ENCODE measurements around the gene CHID1.

CHID1 gene

DNA sequence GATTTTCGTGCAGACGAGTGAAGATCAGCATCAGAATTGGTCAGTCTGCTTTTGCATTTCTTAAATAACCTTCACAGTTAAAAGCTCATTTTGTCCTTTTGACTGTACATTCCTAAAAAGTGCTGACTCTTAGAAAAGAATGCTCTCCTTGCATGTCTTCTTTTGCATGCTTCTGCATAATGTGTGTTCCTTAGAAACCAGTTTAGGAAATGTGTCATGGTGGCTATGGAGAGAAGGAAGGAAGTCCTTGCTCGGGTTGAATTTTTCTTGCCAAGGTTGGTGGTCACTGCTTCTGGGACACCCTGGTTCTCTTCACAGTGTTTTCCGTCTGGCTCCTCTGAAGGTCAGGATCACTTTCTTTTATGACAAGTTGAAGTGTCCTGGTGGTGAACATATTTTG is 21.8 kb upstream of the CHID1 start:
- no peak for DNase-seq

DNA sequence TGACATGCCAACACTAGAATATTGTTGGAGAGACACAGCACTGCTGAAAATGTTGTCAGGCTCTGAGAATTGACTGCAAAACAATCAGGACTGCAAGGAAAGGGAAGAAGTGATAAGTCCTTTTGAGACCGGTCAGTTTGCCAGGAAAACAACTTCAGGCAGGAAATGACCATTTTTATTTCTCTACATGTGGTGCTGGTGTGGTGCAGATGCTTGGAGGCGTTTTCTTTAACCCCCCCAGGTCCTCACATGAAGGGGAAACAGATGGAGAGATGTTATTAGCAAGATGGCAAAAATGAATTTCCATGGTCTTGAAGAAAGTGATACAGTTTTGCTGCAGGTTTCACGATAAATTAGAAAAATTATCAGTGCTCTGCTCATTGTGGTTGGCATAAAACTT is 20.8 kb upstream of the CHID1 start:
- DNase-seq: peak; percentile 49

DNA sequence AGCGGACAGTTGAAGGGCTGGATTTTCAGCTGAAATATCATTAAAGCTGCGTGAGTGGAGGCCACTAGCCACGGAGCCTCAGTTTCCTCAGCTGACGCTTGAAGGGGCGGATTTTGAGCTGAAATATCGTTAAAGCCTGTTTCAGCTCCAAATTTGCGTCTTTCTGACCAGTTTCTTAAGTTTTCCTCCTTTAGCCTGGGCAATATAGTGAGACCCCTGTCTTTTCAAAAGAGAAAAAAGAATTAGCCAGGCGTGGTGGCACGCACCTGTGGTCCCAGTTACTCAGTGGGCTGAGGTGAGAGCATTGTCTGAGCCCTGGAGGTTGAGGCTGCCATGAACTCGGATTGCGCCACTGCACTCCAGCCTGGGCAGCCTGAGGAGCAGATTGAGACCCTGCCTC is 18.8 kb upstream of the CHID1 start:
- no peak for DNase-seq

DNA sequence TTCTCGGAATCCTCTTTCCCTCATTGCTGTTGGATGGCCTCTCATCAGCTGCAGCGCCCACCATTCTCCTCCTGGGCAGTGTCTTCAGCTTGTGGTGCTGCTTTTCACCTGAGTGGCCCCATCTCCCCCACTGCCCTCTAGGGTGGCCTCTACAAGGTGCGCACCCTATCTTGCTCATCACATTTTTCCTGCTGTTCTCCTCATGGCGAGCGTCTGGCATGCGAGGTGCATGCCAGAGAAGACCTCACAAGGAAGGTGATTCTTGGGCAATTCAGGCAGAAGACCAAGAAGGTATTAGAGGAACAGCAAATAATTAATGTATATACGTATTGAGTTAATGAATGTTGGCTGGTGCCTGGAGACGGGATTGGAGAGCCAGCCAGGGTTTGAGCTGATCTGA is 18.2 kb upstream of the CHID1 start:
- DNase-seq: no peak

DNA sequence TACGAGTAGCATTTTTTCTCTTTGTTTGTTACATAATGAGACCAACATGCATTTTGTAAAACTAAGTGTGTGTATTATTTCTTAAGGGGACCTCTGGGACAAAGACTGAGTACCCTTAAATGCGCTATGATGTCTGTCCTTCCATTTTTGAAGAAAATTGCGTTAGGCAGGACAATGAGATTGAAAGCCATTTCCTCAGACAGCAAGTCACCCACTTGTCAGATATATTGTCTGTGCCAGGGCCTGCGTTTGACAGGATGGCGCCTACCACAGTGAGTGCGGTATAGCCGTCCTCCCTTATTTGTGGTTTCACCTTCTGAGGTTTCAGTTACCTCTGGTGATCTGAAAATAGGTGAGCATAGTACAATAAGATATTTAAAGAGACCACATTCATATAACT is 17.3 kb upstream of the CHID1 start:
- no peak for DNase-seq

DNA sequence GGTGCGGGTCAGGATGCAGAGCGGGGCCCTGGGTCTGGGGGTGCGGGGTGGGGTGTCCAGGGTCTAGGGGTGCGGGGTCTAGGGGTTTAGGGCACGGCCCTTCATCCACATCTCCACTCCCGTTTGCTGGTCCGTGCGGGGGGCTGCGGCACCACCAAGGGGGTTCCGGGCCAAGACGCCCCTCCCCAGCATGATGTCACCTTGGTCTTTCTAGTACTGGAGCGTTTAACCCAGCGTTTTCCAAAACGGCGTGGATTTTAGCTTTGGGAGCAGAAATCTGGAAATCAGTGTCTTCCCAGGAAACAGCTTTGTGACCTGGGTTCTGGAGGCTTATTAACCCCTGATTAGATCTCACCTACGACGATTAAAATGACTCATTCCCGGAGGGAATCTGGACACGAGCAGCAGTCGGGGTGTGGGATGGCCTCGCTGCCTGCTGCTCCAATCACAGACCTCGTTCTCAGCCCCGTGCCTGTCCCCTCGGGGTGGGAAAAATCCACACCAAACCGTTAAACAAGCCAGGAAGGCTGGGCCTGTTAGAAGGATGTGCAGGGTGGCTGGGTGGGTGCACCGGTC is 15.8 kb upstream of the CHID1 start:
- peak; percentile 72 for DNase-seq

DNA sequence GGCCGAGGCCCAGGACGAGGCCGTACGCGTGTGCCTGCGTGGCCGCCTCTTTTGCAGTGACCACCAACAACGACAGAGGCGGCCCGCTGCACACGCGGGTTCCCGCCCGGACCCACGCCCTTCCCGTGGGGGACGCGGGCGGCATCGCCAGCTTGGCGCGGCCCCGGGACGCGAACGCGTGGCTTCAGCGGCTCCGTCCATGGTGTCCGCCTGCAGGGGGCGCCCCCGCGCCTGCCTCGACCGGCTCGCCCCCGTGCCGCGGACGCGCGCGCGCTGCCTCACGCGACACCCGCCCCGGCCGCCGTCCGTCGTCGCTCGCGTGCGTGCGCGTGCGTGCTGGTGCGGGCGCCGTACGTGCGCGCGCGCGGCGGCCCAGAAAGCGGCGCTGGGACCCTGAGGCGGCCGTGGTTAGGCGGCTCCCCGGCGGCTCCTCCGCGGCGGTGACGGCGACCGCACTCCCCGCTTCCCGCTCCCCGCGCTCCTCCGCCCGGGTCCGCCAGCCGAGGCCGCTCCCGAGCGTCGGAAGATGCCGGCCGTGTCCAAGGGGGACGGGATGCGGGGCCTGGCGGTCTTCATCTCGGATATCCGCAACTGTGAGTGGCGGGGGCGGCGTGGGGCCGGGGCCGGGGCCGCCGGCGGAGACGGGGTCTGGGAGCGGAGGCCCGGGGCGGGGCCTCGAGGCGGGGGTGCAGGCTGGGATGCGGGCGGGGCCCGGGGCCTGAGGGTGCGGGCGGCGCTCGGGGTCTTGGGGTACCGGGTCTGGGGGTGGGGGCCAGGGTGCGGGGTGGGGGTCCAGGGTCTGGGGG is 15.1 kb upstream of the CHID1 start, which contains the start of gene AP2A2:
AP2A2 (plus strand) TSS at position 375 of the 806 bp plus-strand sequence; CDS start at position 527, 152 bp downstream.
- DNase-seq: peak; percentile 92

DNA sequence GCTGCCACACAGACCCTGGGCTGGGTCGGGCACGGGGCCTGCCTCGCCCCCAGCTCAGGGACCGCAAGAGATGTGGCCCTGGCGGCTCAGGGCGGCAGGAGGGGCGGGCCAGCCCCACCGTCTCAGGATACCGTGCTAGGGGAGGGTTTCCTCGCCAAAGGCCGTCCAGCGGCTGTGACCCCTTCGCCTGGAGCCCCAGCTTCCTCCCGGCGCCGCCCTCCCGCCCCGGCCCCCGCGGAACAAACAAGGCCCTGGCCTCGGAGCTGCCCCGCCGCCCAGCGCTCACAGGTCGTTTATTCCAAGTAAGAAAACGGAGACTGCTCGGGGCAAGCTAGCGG is 14.5 kb upstream of the CHID1 start:
- DNase-seq: peak; percentile 41

DNA sequence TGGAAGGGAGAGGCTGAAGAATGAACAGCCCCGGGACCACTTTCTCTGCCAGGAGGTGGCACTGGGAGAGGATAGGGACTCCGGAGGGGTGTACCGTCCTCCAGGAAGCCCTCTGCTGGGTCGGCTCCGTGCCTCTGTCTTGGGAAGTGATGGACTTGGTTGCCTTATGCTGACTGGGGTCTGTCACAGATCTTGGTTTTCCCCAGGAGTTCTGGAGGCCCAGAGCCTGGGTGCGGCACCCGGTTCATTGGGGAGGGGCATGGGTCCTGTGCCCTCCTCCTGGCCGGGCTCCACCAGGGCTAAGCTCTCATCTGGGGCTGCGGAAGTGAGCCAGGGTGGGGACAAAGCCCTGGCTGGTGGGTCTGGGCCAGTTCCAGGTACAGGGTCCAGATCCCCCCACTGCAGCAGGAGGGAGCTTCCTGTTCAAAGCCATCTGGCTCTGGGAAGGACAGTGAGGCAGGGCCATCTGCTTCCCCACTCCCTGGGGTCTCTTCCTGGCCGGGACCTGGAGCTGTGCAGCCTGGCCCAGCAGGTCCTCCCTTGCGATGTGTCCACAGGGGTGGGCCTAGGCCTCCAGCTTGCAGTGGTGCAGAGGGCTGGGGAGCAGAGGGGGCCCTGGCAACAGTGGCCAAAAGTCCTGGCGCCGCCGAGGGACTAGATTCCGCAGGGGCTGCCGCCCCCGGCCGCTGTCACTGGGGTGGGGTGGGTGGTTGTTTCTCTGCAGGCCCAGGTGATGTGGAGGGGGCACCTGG is 14.0 kb upstream of the CHID1 start:
- peak; percentile 41 for DNase-seq

DNA sequence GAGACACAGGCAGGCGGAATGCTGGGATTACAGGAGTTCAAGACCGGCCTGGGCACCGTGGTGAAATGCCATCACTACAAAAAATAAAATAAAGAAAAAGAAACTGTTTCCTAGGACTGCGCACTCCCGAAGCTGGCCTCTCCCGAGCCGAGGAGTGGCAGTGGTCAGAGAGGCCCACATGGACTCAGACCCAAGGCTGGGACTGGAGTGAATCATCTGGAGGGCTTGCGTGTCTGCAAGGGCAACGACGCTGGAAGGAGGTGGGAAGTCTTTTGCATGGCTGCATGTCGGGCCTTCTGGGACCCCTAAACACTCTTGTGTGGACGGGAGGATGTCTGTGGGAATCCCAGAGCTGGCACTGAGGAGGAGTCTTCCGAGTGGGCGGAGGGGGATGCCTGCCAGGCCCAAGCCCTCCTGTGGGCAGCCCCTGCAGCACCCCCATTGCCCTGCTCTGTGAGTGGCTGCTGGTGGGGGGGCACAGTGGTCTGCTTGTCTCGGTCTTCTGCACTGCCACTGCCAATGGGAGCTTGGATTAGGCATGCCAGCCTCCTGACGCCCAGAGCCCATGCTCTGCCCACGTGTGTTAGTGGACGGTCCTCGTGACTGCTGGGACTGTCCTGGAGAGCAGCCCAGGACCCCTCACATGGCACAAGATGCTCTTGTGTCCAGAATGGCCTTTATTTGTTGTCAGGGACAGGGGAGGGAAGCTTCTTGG is 13.2 kb upstream of the CHID1 start:
- DNase-seq: no peak

DNA sequence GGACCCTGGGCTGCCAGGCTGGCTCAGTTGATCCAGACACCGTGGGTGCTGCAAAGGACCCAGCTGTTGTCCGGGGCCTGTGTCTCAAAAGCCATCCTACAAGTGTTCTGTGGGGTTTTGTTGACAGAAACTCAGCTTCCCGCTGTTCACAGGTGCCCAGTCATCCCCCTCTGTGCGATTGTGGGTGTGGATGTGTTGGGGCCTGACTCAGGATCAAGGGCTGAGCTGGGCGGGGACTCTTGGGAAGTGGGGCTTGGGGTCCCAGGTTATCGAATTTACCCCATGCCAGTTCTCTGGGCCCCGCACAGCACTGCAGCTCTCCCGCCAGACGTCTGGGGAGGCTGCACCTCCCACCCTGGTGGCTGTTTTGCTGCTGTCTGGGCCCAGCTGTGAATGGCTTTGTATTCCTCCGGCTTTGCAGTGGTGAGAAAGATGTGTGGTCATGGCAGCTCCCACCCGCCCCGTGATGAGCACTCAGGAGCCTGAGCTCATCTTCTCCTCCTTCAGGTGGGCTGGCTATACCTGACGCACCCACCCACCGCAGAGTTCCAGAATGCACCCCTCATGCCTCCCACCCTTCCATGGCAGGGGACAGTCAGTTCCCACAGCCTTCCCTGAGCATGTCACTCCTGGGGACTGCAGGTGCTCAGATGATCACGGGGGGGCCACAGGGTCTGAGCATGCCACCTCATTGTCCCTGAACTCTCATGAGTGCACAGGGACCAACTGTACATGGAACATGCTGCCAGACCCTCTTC is 11.5 kb upstream of the CHID1 start:
- no peak for DNase-seq

DNA sequence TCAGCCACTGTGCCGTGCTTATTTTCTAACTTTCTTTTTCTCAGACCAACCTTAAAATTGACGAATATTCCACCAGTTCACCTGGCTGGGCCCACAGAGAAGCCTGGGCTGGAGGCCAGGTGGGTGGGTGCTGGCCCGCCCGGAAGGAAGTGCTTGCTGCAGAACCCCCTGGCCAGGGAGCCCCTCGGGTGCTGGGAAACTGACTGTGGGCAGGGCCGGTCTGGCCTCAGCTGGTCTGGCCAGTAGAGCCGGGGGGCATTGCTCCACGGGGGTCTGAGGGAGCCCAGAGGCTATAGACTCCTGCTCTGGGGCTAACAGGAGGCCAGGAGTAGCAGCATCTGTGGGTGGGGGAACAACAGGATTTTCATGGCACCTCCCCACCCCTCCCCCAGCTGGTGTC is 6.8 kb upstream of the CHID1 start:
- no peak for DNase-seq

DNA sequence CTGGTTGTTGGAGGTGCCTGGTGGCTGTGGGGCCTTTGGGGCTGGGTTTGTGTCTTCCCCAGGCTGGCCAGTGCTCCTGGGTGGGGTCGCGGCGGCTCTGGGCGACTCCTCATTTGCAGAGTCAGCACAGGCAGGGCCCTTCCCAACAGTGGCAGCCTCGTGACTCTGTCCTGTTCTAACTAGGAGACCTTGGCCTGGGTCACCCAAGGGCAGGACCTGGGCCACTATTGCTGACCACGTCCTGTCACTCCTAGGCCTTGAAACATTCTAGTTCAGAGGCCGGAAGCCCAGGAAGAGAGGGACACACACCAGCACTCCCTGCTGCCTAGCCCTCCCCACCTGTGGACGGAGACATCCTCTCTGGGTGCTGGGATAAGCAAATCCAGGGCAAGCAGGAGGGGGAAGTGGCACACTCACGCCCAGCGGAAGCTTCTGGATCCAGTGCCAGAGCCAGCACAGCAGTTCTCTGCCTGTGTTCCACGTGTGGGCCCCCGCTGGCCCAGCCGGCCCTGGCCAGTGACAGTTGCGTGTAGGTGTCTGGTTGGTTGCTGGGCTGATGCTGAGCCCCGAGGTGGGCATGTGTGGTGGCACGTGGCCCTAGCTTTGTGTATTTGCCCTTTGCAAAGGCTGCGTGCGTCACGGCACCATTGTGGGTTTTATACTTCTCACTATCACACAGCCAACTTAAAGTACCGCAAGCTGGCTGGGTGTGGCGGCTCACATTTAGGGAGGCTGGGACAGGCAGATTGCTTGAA is 4.3 kb upstream of the CHID1 start:
- DNase-seq: peak; percentile 44

DNA sequence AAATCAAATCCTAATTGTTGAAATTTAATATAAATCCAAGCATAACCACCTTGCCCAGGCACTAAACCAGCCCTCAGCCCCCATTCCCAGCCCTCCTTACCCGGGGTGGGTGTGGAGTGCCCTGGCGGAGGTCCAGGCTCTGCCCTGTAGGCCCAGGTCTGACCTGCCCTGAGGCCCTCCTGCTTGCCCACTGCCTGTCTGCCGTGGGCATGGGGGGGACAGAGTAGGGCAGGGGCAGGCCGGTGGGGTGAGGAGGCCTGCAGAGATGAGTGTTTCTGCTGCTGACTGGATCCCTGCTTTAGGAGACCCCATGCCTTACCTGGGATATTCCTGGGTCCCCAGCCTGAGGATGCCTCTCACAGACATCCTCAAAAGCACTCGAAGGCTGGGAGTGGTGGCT is 3.6 kb upstream of the CHID1 start:
- DNase-seq: no peak

DNA sequence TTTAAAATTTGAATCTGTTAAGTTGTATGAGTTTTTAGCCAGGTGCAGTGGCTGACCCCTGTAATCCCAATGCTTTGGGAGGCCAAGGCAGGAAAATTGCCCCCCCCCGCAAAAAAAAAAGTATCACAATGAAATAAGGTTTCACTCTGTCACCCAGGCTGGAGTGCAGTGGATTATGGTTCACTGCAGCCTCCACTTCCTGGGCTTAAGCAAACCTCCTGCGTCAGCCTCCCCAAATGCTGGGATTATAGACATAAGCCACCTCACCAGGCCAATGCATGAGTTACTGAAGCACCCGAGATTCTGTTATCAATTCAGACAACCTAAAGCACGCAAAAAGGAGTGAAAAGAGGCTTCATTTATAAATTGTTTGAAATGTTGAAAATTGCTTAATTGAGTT is 2.4 kb upstream of the CHID1 start:
- no peak for DNase-seq

DNA sequence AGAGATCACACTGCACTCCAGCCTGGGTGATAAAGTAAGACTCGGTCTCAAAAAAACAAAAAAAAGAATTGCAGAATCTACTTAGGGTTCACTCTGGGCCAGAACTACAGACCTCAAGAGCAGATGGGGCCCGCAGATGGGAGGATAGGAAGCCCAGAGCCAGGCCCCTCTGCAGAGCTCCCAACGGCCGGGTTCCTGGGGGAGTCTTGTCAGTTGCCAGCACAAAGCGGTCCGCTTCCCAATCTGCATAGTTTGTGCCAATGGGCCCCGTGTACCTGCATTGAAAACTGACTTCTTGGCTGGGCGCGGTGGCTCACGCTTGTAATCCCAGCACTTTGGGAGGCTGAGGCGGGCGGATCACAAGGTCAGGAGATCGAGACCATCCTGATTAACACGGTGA is 1.7 kb upstream of the CHID1 start:
- DNase-seq: no peak

DNA sequence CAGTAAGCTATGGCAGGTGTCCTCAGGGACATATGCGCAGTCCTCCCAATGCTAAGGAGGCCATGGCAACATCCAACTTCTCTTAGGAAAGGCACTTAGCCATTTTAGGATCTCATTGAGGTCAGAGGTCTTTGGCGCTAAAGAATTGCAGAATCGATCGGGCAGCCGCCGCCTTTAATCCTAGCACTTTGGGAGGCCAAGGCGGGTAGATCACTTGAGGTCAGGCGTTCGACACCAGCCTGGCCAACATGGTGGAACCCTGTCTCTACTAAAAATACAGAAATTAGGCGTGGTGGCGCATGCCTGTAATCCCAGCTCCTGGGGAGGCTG is 1.2 kb upstream of the CHID1 start:
- DNase-seq: no peak

DNA sequence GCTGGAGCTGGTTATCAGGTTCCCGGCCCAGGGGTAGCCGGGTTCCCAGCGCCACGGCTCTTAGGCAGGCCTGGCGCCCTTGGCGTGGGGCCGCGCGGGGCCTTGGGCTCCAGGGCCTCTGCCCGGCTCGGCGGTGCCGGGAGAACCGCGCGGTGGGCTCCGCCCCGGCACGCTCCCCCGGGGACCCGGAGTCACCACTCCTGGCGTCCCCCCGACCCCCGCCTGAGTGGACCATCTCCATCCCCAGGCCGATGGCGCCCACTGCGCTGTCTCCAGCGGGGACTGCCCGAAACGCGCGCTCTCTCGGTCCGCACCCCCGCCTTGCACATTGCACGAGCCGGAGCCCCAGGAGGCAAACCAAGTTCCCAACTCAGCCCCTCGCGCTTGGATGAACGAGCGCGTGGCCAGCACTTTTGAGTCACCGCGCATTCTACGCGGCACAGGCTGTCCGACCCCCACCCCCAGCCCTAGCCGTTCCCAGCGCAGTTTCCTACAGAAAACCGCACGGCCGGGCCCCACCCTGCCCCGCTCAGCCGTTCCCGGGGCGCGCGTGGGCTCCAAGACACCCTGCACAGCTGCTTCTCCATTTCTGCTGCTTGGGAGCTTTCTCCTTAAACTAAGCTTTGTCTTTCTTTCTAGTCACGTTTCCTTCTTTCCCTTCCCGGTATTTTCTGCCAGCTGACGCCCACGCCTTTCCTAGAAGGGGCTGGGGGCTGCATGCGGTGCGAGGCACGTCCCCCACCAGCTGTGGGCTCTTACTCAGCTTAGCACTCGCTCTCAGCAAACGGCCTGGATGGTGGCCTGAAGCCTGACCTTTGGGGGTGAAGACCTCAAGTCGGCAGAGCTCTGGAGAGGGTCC is 650 bp upstream of the CHID1 start:
- peak; percentile 66 for DNase-seq

DNA sequence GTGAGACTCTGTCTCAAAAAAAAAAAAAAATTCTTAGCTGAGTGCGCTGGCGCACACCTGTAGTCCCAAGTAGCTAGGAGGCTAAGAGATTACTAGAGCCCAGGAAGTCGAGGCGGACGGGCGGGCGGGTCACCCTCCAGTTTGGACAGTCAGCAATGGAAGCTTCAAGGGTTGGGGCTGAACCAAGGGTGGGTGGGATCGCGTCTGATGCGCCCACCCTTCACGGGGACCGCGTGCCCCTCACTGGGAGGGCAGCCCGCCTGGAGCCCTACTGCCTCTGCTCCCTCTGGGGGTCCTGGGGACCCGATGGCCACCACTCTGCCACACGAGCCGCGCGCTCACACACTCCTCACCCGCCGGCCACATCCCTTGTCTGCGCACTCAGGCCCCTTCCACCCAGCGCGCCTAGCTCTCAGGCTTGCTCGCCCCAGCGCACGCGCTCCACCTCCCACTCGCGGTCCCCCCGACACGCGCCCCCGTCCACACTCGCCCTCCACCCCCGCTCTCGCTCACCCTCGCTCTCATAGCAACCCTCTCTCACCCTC is 494 bp downstream of the CHID1 start:
- DNase-seq: no peak

DNA sequence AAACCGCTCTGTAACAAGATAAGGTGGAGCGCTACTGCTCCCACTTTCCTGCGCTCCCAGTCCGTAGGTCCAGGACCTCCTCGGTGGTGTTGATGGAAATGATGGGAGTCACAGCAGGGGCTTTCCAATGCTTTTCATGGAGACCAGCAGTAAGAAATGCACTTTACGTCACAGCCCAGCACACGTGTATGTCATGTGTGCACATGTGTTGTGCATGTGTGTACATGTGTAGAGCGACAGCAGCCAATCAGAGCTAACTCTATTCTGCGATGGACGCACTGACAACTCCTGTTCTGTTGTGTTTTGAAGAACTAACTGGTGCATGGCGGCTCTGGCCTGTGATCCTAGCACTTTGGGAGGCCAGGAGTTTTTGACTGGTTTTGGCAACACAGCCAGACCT is 1.2 kb downstream of the CHID1 start:
- DNase-seq: no peak

DNA sequence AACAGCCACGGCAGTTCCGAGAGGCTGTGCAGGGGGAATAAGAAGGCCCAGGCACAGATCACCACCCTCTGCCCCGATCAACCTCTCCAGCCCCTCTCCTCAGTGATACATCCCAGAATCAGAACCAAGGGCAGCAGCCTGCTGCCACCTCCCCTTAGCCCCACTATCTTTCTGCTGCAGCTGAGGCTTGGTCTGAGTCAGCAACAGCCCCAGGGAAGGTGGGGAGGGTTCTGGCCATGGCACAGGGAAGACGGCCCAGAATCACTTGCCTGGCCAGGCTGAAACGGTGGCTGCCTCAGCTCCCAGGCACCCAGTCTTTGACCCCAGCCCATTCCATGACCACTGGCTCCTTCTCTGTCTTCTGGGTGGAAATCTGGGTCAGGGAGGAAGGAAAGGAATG is 2.3 kb downstream of the CHID1 start:
- no peak for DNase-seq

Measured in right hindlimb (tissue), 1 donor.